NCI-H774 (cell line): Measurements from ENCODE around the gene SPATA24.
"Not testable (repeated sequence)": the region's sequence is repeated elsewhere in the genome, so short reads cannot be mapped to it uniquely, and the experiment has no call there.

ENCODE experiments used
- DNase-seq: peaks from one replicate; lab custom pipeline; 2025; lab: John Stamatoyannopoulos, UW

SPATA24 gene

DNA sequence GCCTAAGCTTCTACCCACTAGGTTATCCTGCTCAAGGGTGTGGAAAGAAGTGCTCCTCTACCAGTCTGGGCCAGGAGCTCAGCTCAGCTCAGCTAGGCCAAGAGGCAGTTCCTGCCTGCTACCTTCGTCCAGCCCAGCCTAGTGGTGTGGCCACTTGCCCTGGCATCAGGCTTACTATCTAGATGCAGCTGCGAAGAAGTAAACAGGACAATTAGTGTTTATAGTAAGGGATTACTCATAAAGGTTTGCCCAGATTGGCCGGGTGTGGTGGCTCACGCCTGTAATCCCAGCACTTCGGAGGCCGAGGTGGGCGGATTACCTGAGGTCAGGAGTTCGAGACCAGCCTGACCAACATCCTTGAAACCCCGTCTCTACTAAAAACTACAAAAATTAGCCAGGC lies 12.8 kb upstream of the SPATA24 start:
- DNase-seq = no peak

DNA sequence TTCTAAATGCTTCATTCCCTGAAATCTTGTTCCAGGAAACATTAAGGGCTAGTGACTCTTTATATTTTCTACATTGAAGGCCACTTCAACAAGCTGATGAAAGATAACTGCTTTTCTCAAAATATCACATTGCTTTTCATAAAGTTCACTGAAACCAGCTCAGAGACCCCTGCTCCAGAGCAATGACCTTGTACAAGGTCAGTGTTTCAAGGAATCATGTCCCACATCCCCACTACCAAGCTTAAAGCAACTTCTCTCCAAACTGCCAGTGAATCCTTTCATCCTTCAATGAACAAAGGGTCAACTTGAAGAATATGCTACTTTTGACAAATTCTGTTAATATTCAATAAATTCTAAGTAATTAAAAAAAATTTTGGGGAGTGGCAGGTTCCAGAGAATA lies 12.0 kb upstream of the SPATA24 start:
- DNase-seq = no peak

DNA sequence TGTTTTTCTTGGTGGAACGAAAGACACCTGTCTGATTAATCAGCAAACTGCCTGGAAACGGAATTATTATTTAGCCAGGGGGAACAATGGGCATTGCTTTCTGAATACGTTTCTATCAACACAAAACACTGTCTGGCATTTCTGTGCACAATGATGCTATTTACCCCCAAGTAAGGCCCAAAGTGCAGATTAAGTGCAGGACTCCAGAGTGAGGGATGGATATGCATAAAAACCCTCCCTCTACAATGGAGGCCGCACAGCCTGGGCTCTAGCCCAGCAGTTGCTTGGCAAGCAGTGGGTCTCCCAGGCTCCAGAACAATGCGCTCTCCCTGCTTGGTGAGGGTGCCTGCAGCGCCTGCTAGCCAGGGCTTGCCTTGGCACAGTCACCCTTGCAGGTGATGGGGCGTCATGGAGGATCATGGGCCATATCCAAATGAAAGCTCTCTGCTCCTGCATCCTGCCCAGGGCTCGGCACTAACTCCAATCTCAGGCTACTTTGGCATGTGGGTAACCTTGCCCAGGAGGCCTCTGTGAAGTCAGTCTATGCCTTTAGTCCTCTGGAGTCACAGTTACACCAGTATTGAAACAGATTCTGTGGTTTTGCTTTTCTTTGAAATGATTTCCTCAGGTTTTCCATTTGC lies 11.5 kb upstream of the SPATA24 start:
- DNase-seq = no peak

DNA sequence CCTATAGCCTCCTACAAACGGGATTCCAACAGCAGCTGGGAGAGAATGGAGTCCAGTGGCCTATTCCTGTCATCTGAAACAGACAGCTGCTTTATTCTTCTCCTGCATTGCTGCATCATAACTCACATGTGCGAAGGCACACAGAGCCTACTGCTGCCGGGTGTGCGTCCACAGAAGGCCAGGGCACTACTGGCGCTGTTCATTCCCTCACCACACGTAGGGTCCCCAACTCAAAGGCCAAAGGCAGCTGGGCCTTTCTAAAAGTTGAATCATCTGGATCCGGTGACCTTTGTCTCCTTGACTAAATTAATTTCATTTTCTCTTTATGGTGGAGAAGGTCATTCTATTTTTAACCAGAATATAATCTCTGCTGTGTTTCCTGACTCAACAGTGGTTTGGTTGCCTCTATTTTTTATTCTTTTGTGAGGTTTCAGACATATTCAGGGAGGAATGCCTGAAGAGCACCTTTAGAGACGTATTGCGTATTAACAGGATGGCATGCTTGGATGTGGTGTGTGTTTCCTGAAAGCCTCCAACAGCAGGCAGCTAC lies 10.8 kb upstream of the SPATA24 start:
- DNase-seq = no peak

DNA sequence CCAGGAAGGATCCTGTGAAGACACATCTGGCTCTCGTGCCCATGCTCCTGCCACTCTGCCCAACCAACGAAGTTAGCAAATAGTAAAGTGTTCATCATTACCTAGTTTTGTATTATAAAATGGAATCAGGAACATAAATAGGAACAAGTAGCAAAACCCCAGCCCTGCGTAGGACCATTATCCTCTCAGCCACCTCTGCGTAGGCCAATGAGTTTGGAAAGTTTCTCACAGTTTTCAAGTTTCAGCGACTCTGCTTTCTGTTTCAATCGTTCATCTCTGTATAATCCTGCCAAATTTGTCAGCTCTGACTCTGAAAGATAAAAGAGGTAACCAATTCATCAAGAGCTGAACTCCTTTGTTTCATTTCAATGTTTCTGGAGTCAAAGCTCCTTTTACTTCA lies 10.1 kb upstream of the SPATA24 start:
- no peak for DNase-seq

DNA sequence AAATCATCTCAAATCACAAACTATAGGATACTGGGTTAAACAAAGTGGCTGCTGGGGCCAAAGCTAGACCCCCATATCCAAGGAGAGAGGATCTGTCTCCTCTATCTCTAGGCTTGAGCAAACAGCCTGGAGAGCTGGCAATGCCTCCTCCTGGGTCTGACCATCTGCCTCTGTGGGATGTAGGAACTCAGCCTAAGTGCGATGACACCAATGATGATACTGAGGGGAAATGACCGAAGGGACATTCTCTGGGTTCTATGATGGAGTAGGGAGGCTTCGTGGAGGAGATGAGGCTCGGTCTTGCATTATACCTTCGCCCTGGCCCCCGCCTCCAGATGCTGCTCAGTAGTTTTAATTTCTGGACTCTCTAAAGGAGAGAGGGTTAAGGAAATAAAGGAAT lies 9.3 kb upstream of the SPATA24 start:
- no peak for DNase-seq

DNA sequence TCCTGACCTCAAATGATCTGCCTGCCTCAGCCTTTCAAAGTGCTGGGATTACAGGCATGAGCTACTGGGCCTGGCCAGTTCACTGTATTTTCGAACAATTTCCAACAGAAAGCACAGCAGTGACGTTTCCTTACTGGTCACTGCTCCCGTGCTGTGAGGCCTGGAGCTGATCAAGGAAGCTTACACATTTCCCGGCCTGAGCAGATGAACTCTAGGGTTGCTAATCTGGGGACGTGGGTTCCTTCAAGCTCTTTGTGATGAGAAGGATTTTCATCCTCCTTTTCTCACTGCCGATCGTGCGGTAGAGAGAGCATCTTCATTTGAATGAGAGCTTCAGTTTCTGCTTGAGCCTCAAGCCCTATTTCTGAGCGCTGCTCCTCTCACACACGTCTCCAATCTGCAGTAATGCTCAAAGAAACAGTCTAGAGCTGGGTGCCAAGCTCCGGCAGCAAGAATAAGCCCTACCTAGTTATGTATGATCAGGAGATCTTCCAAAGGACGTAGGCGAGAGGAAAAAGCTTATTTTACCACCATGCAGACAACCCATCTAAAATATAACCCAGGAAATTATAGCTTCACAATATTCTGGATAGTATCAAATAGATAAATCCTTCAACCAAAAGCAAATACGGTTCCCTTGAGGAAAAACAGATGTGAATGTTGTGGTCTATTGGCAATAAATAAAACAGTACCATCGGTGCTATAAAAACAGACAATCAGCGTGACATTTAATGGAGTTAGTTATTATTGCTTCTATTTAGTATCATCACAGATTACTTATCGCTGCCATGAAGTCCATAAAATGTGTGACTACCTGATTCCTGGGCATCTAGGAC lies 7.3 kb upstream of the SPATA24 start:
- DNase-seq = no peak

DNA sequence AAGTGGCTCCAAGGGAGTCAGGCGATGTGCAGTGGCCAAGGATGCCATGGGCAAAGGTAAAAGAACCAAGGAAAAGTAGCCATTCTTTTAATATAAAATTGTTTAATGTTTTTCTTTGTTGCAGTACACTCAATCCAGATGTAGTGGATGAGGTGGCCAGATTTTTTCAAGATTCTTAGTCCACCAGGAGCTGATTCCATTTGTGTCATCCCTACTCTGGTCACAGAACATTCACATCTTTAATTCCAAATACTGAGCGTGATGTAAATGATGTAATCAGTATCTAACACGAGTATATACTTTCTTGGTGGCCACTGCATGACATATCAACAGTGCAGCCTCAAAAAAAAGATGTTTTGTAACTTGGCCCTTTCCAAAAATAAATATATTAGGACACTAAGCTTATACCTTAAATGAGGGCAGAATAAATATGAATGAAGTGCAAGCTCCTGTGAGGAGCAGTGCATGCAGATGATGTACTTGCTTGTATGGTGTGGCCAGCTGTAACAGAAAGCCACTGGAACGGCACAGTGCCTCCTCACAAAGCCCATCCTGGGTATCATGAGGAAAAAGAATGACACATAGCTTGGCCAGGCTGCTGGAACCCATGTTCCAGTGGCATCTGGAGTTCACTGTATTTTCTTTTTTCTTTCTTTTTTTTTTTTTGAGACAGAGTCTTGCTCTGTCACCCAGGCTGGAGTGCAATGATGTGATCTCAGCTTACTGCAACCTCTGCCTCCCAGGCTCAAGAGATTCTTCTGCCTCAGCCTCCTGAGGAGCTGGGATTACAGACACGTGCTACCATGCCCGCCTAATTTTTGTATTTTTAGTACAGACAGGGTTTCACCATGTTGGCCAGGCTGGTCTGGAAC lies 6.5 kb upstream of the SPATA24 start:
- DNase-seq = no peak

DNA sequence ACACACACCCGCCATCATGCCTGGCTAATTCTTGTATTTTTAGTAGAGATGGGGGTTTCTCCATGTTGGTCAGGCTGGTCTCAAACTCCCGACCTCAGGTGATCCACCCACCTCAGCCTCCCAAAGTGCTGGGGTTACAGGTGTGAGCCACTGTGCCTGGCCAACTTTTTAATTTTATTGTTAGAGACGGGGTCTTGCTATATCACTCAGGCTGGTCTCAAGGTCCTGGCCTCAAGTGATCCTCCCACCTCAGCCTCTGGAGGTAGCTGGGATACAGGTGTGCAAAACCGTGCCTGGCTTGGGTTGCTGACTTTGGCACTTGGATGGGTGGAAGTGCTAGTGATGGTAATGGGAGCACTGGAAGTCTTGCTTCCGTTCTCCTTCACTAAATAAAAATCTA lies 5.2 kb upstream of the SPATA24 start:
- DNase-seq = not testable (repeated sequence)

DNA sequence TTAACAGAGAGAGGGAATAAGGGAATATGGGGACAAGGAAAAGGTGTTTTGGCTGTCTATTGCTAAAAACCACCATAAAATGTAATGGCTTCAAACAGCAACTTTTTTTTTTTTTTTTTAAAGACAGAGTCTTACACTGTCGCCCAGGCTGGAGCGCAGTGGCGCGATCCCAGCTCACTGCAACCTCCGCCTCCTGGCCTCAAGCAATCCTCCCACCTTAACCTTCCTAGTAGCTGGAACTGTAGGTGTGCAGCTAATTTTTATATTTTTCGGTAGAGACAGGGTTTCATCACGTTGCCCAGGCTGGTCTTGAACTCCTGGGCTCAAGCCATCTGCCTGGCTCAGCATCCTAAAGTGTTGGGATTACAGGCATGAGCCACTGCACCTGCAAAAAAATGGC lies 4.3 kb upstream of the SPATA24 start:
- DNase-seq = no peak

DNA sequence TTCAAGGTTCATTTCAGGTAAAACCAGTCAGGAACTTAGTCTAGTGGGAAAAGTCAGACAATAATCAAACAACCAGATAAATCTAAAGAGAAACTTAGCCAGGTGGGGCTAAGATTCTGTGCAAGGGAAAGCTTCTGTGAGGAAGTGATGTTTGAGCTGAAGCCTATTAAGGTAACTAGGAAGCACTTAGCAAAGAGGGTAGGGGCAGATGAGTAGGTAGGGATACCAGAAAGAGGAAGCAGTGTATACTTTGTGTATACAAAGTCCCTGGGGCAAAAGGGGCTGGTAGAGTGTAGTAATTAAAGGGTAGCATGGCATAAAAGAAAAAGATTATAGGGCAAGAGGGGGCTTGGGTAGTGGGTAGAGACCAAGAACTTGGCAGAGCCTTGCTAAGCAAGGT lies 3.6 kb upstream of the SPATA24 start:
- DNase-seq = no peak

DNA sequence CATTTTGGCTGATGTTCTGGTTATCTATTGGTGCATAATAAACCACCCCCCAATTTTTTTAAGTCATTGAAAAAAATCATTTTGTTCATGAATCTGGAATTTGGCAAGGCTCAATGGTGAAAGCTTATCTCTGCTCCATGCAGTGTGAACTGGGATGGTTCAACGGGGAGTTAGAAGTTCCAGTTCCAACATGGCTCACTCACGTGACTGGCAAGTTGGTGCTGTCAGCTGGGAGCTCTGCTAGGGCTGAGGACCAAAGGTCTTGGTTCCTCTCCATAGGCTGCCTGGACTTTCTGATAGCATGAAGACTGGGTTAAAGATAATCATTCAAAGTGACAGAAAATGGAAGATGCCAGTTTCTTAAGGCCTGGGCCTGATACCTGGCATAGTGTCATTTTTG lies 3.1 kb upstream of the SPATA24 start:
- DNase-seq = no peak

DNA sequence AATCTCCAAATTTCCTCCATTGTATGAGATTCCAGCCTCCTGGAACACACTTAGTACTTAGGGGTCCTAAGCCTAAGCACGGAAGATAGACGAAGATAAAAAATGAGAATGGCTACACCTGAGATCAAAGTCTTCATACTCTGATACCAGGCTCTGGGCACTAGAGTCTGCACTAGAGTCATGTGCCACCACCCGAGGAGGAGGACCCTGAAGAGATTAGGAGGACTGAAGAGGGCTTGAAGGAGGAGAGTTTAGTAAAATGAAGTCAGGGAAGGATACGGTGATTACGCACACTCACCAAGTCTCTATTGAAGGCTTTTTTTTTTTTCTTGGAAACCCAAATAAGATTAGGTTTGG lies 573 bp upstream of the SPATA24 start:
- DNase-seq = no peak

DNA sequence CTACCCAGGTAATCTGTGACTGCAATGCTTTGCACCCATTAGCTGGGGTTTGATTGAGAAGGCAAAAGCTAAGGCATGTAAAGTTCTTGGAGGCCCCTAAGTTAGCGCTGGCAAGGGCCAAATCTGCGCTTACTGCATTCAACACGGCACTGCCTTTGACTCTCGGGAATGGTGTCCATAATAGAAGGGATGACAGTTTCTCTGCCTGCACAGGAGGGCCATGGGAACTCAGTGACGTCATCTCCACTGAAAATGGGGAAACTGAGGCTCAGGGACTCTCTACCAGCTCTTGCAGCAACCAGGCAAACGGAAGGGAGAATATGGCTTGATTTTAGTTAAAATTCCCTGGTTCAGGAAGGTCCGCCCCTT lies 487 bp downstream of the SPATA24 start:
- no peak for DNase-seq

DNA sequence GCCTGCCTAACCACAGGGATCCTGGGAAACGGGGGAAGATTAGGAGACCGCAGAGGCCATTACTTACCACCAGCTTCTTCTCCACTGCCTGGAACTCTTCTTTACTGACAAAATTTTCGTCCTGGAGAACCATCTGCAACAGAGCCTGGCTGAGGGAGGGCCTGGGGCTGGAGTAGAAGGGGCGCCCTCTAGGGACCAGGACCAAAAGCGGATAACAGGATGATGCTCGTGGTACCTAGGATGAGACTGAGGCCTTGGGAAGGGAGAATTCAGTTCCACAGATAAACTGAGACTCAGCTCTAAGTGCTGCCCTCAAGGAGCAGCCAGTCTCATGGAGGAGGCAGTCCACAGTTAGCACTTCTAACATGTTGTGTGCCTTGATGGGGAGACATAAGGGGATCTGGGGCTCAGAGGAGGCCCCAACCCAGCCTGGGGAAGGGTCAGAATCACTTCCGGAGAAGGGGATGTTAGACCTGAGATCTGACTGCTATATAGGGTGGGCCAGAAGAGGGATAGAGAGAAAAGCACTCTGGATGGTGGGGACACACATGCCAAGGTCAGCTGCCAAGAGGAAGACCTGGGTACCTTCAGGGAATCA lies 1.2 kb downstream of the SPATA24 start:
- DNase-seq = no peak

DNA sequence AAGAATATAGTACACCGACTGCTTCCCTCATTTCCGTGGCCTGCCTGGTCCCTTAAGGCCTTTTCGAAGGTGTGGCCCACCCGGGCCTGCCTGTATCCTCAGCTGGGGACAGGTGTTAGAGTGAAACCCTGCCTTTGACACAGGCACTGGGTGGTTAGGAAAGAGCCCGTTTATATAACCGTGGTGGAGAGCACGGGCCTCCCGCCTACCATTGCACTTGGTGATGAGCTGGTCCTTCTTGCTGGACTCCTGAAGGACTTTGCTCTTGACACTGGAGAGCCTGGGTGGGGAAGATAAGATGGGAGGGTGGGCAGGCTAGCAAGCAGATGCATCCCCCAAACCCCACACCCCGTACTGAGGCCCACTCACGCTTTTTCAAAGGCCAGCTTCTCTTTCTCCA lies 2.3 kb downstream of the SPATA24 start:
- no peak for DNase-seq

DNA sequence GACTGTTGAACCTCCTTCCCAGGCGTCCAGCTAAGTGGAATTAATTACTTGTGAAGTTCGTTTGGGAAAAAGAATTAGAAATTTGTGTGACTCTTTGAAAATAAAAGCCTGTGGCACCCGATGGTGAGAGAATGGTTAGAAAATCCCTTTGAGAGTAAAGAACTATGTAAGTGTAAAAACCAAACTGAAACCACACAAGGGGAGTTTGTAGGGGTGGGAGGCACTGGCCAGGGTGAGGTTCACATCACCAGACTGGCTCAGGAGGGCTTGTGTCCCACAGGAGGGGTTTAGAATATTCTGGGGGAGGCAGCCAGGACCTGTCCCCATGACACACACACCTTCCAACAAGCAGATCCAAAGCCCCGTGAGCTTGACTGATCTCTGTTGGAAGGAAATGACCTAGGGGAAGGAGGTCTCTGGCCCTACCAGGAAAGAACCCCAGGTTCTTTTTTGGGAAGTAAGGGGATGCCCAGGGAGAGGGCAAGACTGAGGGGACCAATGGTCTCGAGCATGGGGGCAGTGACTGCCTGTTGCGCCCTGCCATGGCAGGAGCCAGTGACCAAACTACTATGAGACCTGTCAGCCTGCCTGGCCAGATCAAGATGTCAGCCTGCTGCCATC lies 4.3 kb downstream of the SPATA24 start:
- no peak for DNase-seq

DNA sequence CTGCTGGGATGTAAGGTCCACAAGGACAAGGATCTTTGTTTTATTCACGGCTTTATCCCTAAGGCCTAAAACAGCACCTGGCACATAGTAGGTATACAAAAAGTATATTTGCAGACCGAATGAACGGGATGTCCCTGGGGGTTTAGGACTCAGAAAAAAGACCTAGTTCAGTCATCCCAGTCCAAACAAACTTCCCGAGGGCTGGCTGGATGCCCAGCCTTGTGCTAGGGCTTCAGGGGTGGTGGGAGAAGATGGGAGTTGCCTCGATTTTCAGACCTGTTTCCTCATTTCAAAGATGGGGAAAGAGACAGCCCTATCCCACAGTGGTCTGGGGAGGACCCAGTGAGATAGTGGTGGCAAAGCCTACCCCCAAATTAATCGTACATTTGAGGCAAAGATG lies 6.0 kb downstream of the SPATA24 start:
- DNase-seq = no peak

DNA sequence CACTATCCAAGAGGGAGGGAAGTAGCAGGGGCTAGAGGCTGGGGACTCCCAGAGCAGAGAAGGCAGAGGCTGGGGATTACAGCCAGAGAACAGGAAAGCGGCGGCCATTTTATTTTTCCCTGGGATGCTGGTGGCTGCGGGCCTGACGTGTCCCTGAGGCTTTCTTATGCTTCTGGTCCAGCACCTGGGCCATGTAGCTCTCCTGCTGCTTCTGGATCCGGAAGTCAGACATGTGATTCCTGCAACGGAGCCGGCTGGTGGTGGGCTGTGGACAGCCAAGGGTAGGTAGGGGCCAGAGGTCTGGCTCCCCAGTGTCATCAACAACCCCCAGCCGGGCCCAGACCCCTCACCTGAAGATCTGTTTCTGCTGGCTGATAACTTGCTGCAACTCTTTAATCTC lies 7.2 kb downstream of the SPATA24 start:
- DNase-seq = no peak

DNA sequence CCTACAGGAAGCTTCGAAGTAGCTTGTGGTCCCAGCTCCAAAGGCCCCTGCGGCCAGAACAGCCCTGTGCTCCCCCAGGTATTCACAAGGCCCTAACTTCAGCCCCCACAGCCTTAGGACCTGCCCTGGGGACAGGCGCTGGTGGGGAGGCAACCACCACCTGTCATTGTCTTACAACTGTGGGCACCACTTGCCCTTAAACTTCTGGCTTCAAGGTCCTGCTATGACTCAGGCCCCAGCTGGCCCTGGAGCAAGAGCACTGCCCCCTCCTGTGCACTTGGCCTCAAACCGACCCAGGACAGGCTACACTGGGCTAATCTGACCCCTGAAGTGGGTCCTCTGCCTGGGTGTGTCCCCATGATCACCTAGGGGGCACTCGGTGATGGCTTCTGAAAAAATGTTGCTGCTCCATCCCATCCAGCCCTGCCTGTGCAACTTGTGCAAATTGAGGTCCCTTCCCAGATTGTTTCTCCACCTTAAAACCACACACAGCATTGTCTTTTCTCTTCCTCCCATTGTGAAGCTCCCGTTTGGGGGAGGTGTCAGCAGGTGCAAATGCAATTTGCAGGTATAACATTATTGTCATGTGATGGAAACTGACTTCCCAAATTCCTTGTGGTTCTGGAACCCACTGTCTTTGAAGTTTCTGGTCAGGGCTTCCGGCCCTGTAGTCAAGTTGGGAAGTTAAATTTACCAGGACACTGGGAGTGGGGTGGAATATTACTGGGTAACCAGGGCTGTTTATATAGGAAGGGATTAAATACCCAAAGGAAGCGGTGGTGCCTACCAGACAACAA lies 7.8 kb downstream of the SPATA24 start:
- DNase-seq = no peak
